Inflammatory macrophage treated with lipopolysaccharide for 1 hour (primary cell): ENCODE results near the gene CDKL5.
"Not testable (repeated sequence)": the region's sequence is repeated elsewhere in the genome, so short reads cannot be mapped to it uniquely, and the experiment has no call there.

ENCODE experiments used
- DNase-seq, 2 donors: peaks; one replicate each; pipeline ENCODE4 v3.0.0-alpha.2; 2020 to 2022

The CDKL5 gene

GRCh38 chrX:18577400-18577799 is 152.0 kb downstream of the CDKL5 start:
- no peak for DNase-seq

- no peak for DNase-seq
Measured at GRCh38 chrX:18578546-18578945, 153.1 kb downstream of the CDKL5 start.

- no peak for DNase-seq
Measured at GRCh38 chrX:18579495-18579894, 154.1 kb downstream of the CDKL5 start.

GRCh38 chrX:18582910-18583493 is 157.6 kb downstream of the CDKL5 start:
- DNase-seq, result no peak

GRCh38 chrX:18589292-18589691 is 163.9 kb downstream of the CDKL5 start:
- DNase-seq, result not testable (repeated sequence)

- DNase-seq, result no peak
Measured at GRCh38 chrX:18591834-18592233, 166.4 kb downstream of the CDKL5 start.

GRCh38 chrX:18594079-18594478 is 168.7 kb downstream of the CDKL5 start:
- no peak for DNase-seq

GRCh38 chrX:18596096-18596495 is 170.7 kb downstream of the CDKL5 start:
- no peak for DNase-seq

- no peak for DNase-seq
Measured at GRCh38 chrX:18598413-18598812, 173.0 kb downstream of the CDKL5 start.

GRCh38 chrX:18607966-18608365 is 182.6 kb downstream of the CDKL5 start:
- no peak for DNase-seq

GRCh38 chrX:18613930-18614639 is 188.7 kb downstream of the CDKL5 start:
- no peak for DNase-seq

- DNase-seq, result no peak
Measured at GRCh38 chrX:18616688-18617406, 191.4 kb downstream of the CDKL5 start.

GRCh38 chrX:18617407-18617750 is 192.0 kb downstream of the CDKL5 start:
- no peak for DNase-seq

GRCh38 chrX:18619288-18619687 is 193.9 kb downstream of the CDKL5 start:
- DNase-seq, result no peak

- no peak for DNase-seq
Measured at GRCh38 chrX:18620349-18620748, 194.9 kb downstream of the CDKL5 start.

- no peak for DNase-seq
Measured at GRCh38 chrX:18624599-18624998, 199.2 kb downstream of the CDKL5 start.

- DNase-seq, result no peak
Measured at GRCh38 chrX:18630934-18631333, 205.5 kb downstream of the CDKL5 start.

GRCh38 chrX:18638398-18638797 is 213.0 kb downstream of the CDKL5 start:
- DNase-seq, result no peak

GRCh38 chrX:18639280-18639679 is 213.9 kb downstream of the CDKL5 start:
- no peak for DNase-seq

GRCh38 chrX:18640686-18641085 is 215.3 kb downstream of the CDKL5 start:
- no peak for DNase-seq

GRCh38 chrX:18643243-18643642 is 217.8 kb downstream of the CDKL5 start:
- no peak for DNase-seq

- DNase-seq, result no peak
Measured at GRCh38 chrX:18643853-18644252, 218.4 kb downstream of the CDKL5 start.

- DNase-seq, result peak; percentile 17 to 31
Measured at GRCh38 chrX:18647621-18648020, 222.2 kb downstream of the CDKL5 start.

- DNase-seq, result no peak
Measured at GRCh38 chrX:18649498-18649951, 224.1 kb downstream of the CDKL5 start.
